Hematopoietic multipotent progenitor cell (in vitro differentiated cells): ENCODE measurements around the gene SLC25A36. TPM values are rescaled to one million over a fixed set of nuclear protein-coding genes. Genes with fewer than 3 reads are reported as not detected.
A peak's percentile ranks its signal among the peaks of the same experiment; 100 is the strongest.

Experiments used
- DNase-seq, 3 donors: peaks; one replicate each; pipeline ENCODE4 v3.0.0-alpha.2; 2011 to 2015; ENCODE audit warnings: low read depth in 2 of 3, low spot score in 2 of 3
- total RNA-seq: library from RNA; depleted of rRNA; stranded (reverse); fragments of >200 nt; gene quantifications from one replicate; pipeline ENCODE4 v1.2.3, GENCODE V29; 2012

Gene SLC25A36
- 113 TPM for total RNA-seq

GRCh38 chr3:140941434-140942220 is at the start of gene SLC25A36:
SLC25A36 (plus strand) TSS chr3:140941836; CDS start chr3:140942055, 219 bp downstream.
- peak; percentile 97 to 99 (median 99) for DNase-seq

DNA sequence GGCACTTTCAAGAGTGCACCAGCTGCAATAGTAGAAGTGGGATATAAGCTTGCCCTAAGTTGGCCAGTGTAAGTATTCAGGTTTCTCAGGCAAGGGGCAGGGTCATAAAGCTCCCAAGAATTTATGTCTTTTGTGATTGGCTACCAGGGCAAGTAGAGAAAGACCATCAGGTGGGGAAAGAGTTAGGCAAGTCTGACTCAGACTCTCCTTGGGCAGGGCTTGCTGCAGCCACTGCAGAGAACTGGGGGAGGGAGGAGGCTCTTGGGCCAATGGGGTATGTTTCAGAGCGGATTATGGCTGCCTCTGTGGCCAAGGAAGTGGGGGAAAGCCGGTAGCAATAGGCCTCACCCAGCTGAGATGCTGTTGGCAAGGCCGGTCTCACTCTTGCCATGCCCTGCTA is 44.6 kb upstream of the SLC25A36 start:
- no peak for DNase-seq

DNA sequence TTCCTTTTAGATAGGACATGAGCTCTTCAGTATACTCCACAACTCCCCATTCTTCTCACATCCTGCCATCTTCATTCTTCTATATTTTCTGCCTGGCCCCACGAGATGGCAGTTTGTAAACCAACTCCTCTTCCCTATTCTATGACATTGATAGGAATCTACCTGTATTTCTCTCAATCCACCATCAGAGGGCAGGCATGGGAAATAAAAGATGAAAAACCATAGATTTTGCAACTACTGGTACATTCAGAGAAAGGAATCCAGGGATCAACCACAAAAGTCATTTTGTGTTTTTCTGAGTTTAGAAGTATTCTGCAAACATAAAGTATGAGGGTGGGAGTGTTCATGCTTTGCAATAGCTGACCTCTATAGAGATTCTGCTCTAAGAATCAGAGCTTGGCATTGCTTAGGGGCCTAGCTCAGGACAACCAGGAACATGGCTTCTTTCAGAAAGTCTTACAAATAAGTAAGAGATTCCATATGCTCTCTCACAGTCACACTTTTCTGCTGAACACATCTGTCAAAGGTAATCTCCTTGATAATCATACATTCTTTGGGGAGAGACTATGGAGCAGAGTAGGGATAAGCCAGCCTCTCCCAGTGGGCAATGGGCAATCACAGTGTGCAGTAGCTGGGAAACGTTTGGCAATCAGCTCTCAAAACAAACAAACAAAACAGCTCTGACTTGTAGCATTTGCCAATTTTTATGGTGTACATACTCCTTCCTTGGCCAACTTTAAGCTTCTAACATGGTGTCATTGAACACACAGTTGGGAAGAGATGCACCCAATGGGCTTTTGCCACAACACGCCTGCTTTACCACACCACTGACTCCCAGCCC is 43.1 kb upstream of the SLC25A36 start:
- DNase-seq = peak in 2 of 3 donors; percentile 51 to 85

DNA sequence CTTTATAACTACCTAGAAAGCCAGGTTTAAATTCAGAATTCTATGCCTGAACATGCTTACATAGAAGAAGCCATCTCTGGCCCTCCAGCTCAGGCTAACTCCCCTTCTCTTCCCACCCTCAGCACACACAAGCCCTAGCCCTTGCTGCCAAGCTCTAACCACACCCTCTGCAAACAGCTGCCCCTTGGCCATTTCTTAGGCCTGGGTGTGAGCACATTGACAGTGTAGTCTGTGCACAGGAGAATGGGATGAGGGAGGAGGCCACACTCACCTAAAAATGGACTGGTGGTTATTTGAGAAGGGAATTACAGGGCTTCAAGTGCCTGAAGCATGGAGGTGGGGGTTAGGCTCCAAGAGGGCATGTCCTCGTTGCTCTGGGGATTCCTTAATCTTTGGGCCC is 42.3 kb upstream of the SLC25A36 start:
- DNase-seq = no peak

- no peak for DNase-seq
Observed at GRCh38 chr3:140902791-140903190, 38.8 kb upstream of the SLC25A36 start.

DNA sequence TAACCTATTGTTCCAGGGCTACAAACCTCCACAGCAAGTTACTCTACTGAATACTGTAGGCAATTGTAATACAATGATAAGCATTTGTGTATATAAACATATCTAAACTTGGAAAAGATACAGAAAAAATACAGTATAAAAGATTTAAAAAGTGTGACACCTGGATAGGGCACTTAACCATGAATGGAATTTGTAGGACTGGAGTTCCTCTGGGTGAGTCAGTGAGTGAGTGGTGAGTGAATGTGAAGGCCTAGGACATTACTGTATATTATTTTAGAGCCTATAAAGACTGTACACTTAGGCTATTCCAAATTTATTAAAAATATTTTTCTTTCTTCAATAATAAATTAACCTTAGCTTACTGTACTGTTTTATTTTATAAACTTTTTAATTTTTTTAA is 38.4 kb upstream of the SLC25A36 start:
- no peak for DNase-seq

- DNase-seq = no peak
Observed at GRCh38 chr3:140904521-140904920, 37.1 kb upstream of the SLC25A36 start.

DNA sequence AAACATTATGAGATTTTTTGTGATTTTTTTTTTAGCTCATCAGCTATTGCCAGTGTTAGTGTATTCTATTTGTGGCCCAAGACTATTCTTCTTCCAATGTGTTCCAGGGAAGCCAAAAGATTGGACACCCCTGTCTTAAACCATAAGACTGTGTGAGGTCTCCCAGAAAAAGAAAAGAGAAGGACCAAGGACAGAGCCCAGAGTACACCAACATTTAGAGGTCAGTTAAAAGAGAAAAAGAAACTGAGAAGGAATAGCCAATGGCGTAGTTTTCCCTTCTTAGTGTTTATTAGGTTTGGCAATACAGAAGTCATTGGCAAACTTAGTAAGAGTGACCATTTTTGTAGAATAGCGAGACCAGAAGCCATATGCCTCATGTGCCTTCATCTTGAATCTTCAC is 36.1 kb upstream of the SLC25A36 start:
- no peak for DNase-seq

DNA sequence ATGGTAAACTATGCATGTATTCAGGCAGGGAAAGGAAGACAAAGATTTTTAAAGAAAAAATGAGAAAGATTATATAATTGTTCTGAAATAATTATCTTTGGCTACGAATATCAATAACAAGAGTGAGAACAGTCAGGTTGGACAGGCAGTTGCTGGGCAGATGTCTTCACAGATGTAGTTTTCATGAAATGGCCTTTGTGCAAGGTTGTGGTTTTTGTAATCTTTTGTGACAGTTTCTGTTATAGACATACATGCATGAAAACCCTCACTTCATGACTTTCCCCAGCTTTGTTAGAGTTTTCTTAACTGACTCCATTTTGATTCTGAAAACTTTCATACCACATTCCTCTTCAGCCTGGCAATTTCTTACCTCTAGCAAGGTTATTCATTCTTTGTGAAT is 34.9 kb upstream of the SLC25A36 start:
- DNase-seq = no peak

DNA sequence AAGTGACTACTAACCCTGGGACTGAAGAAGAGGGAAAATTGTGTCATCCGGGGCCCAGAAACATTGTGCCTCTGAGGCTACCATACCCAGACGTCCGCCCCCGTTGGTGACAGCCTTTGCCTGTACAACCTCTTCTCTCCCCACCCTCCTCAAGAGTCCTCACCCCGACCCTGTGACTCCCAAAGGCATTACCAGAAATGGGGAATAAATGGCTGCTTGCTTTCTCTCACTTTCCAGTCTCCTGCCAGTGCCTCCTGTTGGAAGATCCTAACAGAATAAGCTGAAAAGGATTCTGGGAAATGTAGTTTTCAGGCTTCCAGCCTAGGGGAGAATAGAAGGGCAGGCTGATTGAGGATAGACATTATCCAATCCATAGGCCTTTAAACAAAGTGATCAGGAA is 30.8 kb upstream of the SLC25A36 start:
- DNase-seq = peak in 1 of 3 donors; percentile 17

DNA sequence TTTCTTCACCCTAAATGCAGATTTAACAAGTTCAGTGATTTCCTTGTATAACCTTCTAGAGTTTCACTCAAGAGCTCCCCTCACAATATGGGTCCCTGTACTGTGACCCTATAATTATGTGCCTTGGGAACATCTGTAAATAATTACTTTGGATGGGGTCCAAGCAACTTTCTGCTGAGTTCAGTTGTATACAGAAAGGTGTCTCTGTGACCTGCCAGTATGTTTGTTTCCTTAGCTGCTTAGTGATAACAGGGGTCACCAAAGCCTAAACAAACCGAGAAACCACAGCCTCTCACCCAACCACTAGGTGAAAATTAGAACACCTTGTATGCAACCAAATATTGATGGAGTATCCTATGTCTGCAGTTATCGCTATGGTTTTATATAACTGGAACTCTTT is 29.8 kb upstream of the SLC25A36 start:
- DNase-seq = no peak

DNA sequence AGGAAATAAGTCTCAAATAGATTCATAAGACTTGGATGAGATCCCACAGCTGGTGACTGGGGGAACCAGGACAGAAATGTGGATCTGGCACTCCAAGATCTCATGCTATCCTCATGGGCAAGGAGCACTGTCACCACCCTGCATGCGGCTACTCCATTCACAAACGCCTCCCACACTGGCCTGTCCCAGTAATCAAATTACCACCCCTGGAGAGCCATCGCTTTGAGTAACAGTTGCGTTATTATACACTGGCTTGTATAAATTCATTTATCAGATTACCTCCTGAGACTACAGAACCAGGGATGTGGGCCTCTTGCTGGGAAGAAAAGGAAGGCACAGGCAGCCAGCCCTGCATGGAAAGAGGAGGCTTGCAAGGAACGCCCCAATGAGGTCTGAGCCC is 27.9 kb upstream of the SLC25A36 start:
- DNase-seq = no peak

- DNase-seq = no peak
Observed at GRCh38 chr3:140914384-140914945, 27.2 kb upstream of the SLC25A36 start.

GRCh38 chr3:140916603-140917002 is 25.0 kb upstream of the SLC25A36 start:
- DNase-seq = no peak

GRCh38 chr3:140917772-140918171 is 23.9 kb upstream of the SLC25A36 start:
- DNase-seq = no peak

DNA sequence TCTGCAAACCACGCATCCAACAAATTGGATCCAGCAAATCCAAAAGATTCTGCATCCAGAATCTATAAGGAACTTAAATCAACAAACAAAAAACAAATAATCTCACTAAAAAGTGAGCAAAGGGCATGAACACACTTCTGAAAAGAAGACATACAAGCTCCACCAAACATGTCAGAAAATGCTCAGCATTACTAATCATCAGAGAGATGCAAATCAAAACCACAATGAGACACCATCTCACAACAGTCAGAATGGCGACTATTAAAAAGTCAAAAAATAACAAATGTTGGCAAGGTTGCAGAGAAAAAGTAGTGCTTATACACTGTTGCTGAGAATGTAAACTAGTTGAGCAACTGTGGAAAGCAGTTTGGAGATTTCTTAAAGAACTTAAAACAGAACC is 21.6 kb upstream of the SLC25A36 start:
- DNase-seq = no peak

GRCh38 chr3:140922634-140923033 is 19.0 kb upstream of the SLC25A36 start:
- DNase-seq = peak in 1 of 3 donors; percentile 50

- no peak for DNase-seq
Observed at GRCh38 chr3:140924097-140924873, 17.4 kb upstream of the SLC25A36 start.

DNA sequence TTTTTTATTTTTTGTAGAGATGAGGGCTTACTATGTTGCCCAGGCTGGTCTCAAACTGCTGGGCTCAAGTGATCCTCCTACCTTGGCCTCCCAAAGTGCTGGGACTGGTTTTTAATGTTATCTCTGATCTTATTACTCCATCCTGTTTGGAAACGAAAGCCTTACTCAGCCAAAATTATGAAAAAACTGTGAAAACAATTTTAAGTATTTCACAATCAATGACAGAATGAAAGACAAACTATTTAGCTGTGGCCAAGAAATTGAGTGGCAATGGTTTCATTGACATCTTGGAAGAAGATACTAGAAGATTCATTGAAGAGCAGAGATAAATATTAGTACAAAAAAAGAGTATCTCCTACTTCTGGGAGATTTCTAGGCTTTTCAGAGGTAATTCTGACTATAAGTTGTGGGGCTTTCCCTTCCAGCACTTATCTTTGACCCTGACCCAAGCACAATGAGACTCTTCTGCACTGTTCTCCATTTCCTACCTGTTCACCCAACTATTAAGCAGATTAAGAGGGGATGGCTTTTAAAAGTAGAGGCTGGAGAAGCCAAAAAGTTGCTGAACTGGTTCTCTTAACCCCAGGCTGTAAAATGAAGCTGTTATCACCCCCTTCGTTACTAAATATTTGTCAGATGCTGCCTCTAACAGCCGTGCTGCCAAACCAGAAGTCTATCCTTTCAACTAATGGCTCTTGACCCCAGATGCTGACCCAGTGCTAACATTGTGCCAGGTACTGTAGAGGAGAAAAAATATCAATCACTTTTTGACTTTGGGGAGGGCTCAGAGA is 14.2 kb upstream of the SLC25A36 start:
- no peak for DNase-seq

DNA sequence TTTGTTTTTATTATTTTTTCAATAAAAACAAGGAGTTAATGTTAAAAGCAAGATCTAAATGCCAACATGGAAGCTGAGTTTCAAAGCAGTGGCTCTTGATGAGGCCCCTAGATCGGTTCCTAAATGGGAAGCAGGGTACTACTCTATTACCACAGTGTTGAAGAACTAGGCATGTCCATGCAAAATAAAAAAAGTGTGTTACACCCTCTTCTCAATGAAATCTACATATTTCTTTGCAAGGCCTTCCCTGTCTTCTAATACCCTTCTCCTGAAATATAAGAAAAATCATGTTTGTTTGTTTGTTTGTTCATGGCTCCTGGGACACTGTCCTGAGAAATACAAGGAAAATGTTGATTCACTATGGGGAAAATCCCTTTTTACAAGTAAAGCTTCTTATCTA is 12.2 kb upstream of the SLC25A36 start:
- DNase-seq = no peak
